AG09319 (cell line): ENCODE results near the gene GDF7.

ENCODE experiments used
- DNase-seq: peaks from one replicate; pipeline ENCODE4 v3.0.0-alpha.2; 2010; ENCODE audit warnings: low read depth; ENCODE audit errors: extremely low read depth
- CTCF ChIP-seq: IDR thresholded peaks from 2 replicates; pipeline ENCODE4 v1.5.1; 2011; ENCODE audit warnings: low read depth, mild to moderate bottlenecking, inconsistent platforms, low read length, moderate library complexity

GDF7 gene

GRCh38 chr2:20646446-20646845 is 20.5 kb upstream of the GDF7 start:
- no peak for DNase-seq
- no peak for TF ChIP-seq CTCF

- TF ChIP-seq CTCF = no peak
- DNase-seq = no peak
These were observed 19.7 kb upstream of the GDF7 start for GRCh38 chr2:20647211-20647610.

GRCh38 chr2:20647738-20648137 is 19.2 kb upstream of the GDF7 start:
- DNase-seq = no peak
- no peak for TF ChIP-seq CTCF

GRCh38 chr2:20648206-20648605 is 18.7 kb upstream of the GDF7 start:
- DNase-seq = no peak
- no peak for TF ChIP-seq CTCF

GRCh38 chr2:20648831-20649230 is 18.1 kb upstream of the GDF7 start:
- no peak for DNase-seq

GRCh38 chr2:20649576-20649975 is 17.4 kb upstream of the GDF7 start:
- DNase-seq = no peak
- no peak for TF ChIP-seq CTCF

More at GRCh38 chr2:20648831-20649230, 18.1 kb upstream of the GDF7 start:
- TF ChIP-seq CTCF = no peak

- TF ChIP-seq CTCF = no peak
- no peak for DNase-seq
These were observed 17.0 kb upstream of the GDF7 start for GRCh38 chr2:20649976-20650375.
